ENCODE data around the gene RNF43. TPM values are rescaled to one million over a fixed set of nuclear protein-coding genes. Genes with fewer than 3 reads are reported as not detected.
"Not testable (repeated sequence)": the region's sequence is repeated elsewhere in the genome, so short reads cannot be mapped to it uniquely, and the experiment has no call there.

The RNF43 gene
- total RNA-seq, 2 donors from 2014 or later = 8.3 to 10.5 TPM

DNA sequence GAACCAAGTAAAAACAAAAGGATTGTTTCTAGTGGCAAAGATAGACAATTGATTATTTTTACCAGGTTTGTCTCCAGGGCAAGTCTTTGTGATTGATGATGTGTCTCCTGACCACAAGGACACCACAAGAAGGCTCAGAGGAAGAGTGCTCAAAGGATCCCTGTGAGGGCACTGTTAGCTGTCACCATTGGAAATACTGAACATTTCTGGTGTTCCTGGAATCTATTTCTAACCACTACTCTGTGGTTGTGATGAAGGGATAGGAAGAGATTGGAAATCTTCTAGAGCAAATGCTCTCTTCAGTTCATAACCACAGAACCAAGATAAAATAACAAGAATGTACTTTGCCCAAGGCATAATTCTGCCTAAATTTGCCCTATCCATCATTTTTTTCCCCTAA is 15.3 kb downstream of the RNF43 start:
- Histone ChIP-seq H3K4me3 (no peak overlapping the region), H3K27me3 (no peaks in the 10 kb centered on the region), H3K27ac (no peak overlapping the region), H3K9me3 (no peaks in the 10 kb centered on the region), H3K4me1 (peaks cover 25% of the 10 kb centered on the region), H3K36me3 (replicated peaks in 1 of 2; ENCODE audit: insufficient read depth in 1 of 2, low read depth in 2 of 2) (no peaks in the 10 kb centered on the region)
- ATAC-seq (no peak), DNase-seq (no peak)
- TF ChIP-seq, protein P1, sequence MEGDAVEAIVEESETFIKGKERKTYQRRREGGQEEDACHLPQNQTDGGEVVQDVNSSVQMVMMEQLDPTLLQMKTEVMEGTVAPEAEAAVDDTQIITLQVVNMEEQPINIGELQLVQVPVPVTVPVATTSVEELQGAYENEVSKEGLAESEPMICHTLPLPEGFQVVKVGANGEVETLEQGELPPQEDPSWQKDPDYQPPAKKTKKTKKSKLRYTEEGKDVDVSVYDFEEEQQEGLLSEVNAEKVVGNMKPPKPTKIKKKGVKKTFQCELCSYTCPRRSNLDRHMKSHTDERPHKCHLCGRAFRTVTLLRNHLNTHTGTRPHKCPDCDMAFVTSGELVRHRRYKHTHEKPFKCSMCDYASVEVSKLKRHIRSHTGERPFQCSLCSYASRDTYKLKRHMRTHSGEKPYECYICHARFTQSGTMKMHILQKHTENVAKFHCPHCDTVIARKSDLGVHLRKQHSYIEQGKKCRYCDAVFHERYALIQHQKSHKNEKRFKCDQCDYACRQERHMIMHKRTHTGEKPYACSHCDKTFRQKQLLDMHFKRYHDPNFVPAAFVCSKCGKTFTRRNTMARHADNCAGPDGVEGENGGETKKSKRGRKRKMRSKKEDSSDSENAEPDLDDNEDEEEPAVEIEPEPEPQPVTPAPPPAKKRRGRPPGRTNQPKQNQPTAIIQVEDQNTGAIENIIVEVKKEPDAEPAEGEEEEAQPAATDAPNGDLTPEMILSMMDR (IDR thresholded peaks at IDR 0.05) = no peak
- TF ChIP-seq POLR2A (IDR thresholded peaks at IDR 0.05) = no peak
- intact Hi-C loops (cut with DNase I) = no loop called here

DNA sequence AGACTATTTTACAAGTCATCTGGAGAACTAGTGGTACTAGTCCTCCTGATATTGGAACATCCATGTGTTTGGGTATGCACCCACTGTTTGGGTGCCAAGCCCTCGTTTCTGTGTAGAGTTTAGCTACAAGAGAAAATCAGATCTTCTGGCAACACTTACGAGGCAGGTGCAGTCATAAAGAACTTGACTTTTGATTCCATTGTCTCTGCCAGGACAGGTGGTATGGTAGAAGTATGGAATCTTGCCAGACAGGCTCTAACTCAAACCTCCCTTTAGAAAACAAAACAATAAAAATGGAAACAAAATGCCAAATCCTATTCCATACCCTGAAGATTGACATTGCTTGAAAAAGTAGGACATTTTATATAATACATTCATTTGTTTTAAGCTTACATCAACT is 16.0 kb downstream of the RNF43 start:
- Histone ChIP-seq H3K4me1 (peaks cover 24% of the 10 kb centered on the region), H3K27ac (no peak overlapping the region), H3K36me3 (replicated peaks in 1 of 2; ENCODE audit: insufficient read depth in 1 of 2, low read depth in 2 of 2) (no peaks in the 10 kb centered on the region), H3K4me3 (no peak overlapping the region), H3K27me3 (no peaks in the 10 kb centered on the region), H3K9me3 (no peaks in the 10 kb centered on the region)
- no peak for ATAC-seq
- no peak for TF ChIP-seq POLR2A (IDR thresholded peaks at IDR 0.05)
- TF ChIP-seq, protein P1 (IDR thresholded peaks at IDR 0.05) = no peak
- 20 to 26% methylated on average over 2 of the region's 2 CpGs for WGBS, 2 donors
- DNase-seq = no peak
- intact Hi-C loops (cut with DNase I) = no loop called here

DNA sequence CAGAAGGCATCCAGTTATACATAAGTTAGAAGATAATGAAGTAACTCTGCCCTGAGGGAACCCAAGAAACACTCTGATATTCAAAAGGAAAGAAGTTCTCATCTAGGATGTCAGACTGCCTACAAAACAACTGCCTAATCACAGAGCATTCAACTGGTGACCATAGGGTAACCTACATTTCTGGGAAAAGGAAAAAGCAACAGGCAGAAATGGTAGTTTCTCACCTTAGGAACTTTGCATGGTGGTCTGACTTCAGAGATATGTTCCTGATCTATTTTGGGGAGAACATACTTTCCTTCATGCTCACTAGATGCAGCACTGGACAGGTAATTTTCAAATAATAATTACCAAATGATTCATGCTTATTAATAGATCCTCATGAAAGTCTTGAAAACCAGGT is 16.5 kb downstream of the RNF43 start:
- H3K27me3 ChIP-seq = no peaks in the 10 kb centered on the region
- no peaks in the 10 kb centered on the region for H3K36me3 ChIP-seq (replicated peaks in 1 of 2; ENCODE audit: insufficient read depth in 1 of 2, low read depth in 2 of 2)
- intact Hi-C loops (cut with DNase I) = no loop called here
- peaks cover 20% of the 10 kb centered on the region for H3K4me1 ChIP-seq
- no peak for ATAC-seq
- TF ChIP-seq POLR2A (IDR thresholded peaks at IDR 0.05) = no peak
- TF ChIP-seq, protein P1 (IDR thresholded peaks at IDR 0.05) = no peak
- H3K9me3 ChIP-seq = no peaks in the 10 kb centered on the region
- no peak overlapping the region for H3K27ac ChIP-seq
- no peak overlapping the region for H3K4me3 ChIP-seq
- no peak for DNase-seq

DNA sequence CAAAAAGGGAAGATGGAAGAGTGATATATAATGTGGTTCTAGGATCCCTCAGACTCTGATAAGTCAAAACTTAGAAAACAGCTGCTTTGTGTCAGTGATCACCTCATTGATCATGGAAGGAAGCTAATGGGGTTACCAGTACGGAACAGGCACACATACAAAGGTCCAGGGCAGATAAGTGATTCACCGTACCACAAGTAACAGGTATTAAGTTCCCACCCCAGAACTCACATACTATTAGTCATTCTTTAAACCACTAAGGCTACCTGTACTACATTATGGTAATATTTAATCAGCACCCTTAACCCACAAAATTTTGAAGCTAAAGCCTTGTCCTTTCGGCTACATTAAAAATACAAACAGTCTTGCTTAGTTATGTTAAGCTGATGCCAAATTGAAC is 17.4 kb downstream of the RNF43 start:
- DNase-seq (no peak), ATAC-seq (no peak)
- Histone ChIP-seq H3K4me3 (no peak overlapping the region), H3K9me3 (no peaks in the 10 kb centered on the region), H3K36me3 (replicated peaks in 1 of 2; ENCODE audit: insufficient read depth in 1 of 2, low read depth in 2 of 2) (no peaks in the 10 kb centered on the region), H3K27me3 (no peaks in the 10 kb centered on the region), H3K4me1 (peaks cover 25% of the 10 kb centered on the region), H3K27ac (no peak overlapping the region)
- 86 to 88% methylated on average over 3 of the region's 3 CpGs for WGBS, 2 donors
- intact Hi-C loops (cut with DNase I) = no loop called here
- TF ChIP-seq, protein P1 (IDR thresholded peaks at IDR 0.05) = no peak
- no peak for TF ChIP-seq POLR2A (IDR thresholded peaks at IDR 0.05)

DNA sequence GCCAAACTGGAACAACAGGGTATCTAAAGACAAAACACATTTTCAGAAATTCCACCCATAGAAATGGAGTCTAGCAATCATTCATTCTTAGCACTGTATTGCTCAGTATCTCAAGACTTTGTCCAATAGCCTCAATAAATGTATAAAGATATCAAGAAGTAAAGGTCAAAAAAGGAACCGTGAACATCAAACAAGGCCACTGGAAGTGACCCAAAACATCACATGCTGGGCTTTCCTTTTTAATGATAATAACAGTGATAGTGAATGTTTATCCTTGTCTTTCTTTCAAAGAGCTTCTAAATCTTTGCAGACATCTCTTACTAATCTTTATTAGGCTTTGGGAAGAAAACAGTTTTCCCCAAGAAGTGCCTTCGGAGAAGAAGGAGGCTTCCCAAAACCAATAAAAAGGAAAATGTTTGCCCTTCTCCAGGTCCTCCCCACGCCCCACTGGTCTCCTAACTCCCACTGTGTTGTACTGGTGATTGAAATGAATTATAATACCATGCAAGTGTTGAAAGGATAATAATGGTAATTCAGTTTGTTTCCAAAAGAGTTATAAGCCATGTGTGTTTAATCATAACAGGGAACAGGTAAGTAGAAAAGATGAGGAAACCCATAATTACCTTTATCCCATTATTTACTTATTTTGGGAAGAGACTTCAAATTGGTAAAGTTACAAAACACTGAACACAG is 18.6 kb downstream of the RNF43 start:
- TF ChIP-seq, protein P1 (IDR thresholded peaks at IDR 0.05) = no peak
- no peak for TF ChIP-seq POLR2A (IDR thresholded peaks at IDR 0.05)
- ATAC-seq (no peak), DNase-seq (no peak)
- no peak overlapping the region for H3K4me3 ChIP-seq
- peaks cover 32% of the 10 kb centered on the region for H3K4me1 ChIP-seq
- H3K36me3 ChIP-seq (replicated peaks in 1 of 2; ENCODE audit: insufficient read depth in 1 of 2, low read depth in 2 of 2) = no peaks in the 10 kb centered on the region
- no peaks in the 10 kb centered on the region for H3K9me3 ChIP-seq
- H3K27ac ChIP-seq = no peak overlapping the region
- H3K27me3 ChIP-seq = no peaks in the 10 kb centered on the region
- intact Hi-C loops (cut with DNase I) = no loop called here
- 29 to 34% methylated on average over 3 of the region's 3 CpGs for WGBS, 2 donors

DNA sequence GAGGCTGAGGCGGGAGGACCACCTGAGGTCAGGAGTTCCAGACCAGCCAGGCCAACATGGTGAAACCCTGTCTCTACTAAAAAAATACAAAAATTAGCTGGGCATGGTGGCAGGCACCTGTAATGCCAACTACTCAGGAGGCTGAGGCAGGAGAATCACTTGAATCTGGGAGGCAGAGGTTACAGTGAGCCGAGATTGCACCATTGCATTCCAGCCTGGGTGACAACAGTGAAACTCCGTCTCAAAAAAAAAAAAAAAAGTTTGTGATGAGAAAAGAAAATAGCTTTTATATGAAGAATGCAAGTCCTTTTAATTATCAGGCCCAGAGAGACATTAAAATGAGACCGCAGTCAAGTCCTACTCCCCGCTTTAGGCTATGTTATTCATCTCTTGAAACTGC is 19.9 kb downstream of the RNF43 start:
- H3K27ac ChIP-seq; intact Hi-C loops (cut with DNase I); H3K9me3 ChIP-seq; H3K27me3 ChIP-seq; H3K36me3 ChIP-seq (replicated peaks in 1 of 2; ENCODE audit: insufficient read depth in 1 of 2, low read depth in 2 of 2); DNase-seq; H3K4me3 ChIP-seq; ATAC-seq: not testable (repeated sequence)
- WGBS, 2 donors = 92 to 95% methylated on average over 5 of the region's 5 CpGs
- peaks cover 35% of the 10 kb centered on the region for H3K4me1 ChIP-seq

All from body of pancreas (tissue), 4 donors.